Gastroesophageal sphincter (tissue), 3 donors: ENCODE measurements around the gene LYZL6.

Experiments
- POLR2A ChIP-seq, 2 donors: fragments of 450-650 bp; IDR thresholded peaks; one replicate each; pipeline ENCODE4 v1.6.1; 2017; ENCODE audit warnings: antibody characterized with exemption in 2 of 2, mild to moderate bottlenecking in 2 of 2, moderate library complexity in 1 of 2
- TF ChIP-seq, protein P1 (sequence below), 4 experiments: fragments of 200-600 bp in 2 of 4; fragments of 450-650 bp in 2 of 4; sonication (generic) in 1 of 4; IDR thresholded peaks; one replicate each; pipeline ENCODE4 v1.5.1; 2017 to 2019; ENCODE audit warnings: antibody characterized with exemption in 4 of 4, mild to moderate bottlenecking in 2 of 4, moderate library complexity in 2 of 4

DNA sequence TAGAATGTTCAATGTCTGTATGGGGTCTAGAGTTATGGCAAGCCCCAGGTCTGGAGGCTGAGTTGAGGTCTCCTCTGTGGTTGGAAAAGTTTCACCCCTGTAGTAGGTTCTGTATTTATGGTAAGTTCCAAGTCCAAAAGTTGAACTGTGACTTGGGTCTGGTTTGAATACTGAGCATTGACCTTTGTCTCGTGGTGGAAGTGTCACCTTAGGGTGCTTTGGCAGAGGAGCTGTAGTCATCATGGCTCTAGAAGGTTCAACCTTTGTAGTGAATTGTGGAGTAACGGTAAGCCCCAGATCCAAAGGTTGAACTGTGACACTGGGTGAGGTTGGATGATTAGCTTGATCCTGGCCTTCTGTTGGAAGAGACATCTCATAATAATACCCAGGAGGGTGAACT is 30.6 kb downstream of the LYZL6 start:
- TF ChIP-seq, protein P1, sequence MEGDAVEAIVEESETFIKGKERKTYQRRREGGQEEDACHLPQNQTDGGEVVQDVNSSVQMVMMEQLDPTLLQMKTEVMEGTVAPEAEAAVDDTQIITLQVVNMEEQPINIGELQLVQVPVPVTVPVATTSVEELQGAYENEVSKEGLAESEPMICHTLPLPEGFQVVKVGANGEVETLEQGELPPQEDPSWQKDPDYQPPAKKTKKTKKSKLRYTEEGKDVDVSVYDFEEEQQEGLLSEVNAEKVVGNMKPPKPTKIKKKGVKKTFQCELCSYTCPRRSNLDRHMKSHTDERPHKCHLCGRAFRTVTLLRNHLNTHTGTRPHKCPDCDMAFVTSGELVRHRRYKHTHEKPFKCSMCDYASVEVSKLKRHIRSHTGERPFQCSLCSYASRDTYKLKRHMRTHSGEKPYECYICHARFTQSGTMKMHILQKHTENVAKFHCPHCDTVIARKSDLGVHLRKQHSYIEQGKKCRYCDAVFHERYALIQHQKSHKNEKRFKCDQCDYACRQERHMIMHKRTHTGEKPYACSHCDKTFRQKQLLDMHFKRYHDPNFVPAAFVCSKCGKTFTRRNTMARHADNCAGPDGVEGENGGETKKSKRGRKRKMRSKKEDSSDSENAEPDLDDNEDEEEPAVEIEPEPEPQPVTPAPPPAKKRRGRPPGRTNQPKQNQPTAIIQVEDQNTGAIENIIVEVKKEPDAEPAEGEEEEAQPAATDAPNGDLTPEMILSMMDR (IDR thresholded peaks at IDR 0.05) = no peak
- no peak for TF ChIP-seq POLR2A (IDR thresholded peaks at IDR 0.05)
